Measurements from ENCODE around the gene TBX21.

DNA sequence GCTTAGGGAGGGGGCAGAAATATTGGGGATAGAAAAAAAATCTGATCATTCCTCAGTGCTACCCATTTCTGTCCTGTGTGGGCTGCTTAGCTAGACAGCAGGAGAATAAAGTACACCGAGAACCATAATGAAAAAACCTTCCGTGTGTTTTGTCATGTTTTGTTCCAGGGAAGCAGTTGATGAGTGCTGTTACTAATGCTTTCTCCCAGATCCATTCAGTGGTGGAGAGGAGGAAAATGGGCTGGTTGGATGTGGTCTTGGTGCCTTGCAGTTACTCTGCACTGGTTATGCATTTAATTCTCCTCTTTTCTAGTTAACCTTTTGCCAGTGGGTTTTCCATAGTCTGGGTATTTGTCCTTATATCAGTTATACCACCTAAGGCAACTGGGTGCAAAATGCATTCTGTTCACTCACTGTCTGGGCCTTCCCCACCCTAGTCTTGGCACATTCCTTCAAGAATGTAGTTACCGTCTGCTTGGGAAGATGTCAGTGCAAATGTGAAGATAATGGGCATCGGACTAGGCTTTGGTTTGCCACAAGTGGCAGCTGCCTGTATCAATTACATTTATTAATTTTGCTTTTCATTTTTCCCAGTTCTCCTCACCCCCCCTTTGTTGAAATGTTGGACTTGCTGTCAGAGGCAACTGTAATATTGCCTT, 48.4 kb upstream of the TBX21 start:
- TF ChIP-seq POLR2A (IDR thresholded peaks at IDR 0.05) = no peak
- TF ChIP-seq, protein P1, sequence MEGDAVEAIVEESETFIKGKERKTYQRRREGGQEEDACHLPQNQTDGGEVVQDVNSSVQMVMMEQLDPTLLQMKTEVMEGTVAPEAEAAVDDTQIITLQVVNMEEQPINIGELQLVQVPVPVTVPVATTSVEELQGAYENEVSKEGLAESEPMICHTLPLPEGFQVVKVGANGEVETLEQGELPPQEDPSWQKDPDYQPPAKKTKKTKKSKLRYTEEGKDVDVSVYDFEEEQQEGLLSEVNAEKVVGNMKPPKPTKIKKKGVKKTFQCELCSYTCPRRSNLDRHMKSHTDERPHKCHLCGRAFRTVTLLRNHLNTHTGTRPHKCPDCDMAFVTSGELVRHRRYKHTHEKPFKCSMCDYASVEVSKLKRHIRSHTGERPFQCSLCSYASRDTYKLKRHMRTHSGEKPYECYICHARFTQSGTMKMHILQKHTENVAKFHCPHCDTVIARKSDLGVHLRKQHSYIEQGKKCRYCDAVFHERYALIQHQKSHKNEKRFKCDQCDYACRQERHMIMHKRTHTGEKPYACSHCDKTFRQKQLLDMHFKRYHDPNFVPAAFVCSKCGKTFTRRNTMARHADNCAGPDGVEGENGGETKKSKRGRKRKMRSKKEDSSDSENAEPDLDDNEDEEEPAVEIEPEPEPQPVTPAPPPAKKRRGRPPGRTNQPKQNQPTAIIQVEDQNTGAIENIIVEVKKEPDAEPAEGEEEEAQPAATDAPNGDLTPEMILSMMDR (IDR thresholded peaks at IDR 0.05) = no peak
